GM12872 (cell line): ENCODE measurements around the gene PYDC2.
A peak's percentile ranks its signal among the peaks of the same experiment; 100 is the strongest.

ENCODE experiments used
- CTCF ChIP-seq: IDR thresholded peaks from 3 replicates; pipeline ENCODE4 v1.5.1; 2011; ENCODE audit warnings: low read depth, mild to moderate bottlenecking, low read length, moderate library complexity; ENCODE audit not compliant: insufficient read depth

PYDC2 gene

DNA sequence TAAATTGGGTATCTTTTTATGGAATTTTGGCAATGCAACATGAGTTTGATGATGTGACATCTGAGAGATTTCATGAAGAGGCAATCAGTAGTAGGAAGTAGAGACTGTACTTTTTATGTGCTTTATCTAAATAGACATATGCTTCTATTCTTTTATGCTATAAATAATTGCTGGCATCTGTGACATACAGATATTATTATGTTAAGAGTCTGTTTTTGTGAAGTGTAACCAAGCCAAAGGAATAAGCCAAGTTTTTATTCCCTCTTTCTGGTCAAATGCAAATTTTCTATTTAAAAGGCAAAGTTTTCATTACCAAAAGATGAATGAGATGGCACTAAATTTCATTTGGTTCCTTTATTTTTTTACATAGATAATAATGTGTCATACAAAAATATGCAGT is 32.4 kb downstream of the PYDC2 start:
- no peak for TF ChIP-seq CTCF

- TF ChIP-seq CTCF = no peak
These were observed 38.5 kb downstream of the PYDC2 start for GRCh38 chr3:191499307-191500080.

DNA sequence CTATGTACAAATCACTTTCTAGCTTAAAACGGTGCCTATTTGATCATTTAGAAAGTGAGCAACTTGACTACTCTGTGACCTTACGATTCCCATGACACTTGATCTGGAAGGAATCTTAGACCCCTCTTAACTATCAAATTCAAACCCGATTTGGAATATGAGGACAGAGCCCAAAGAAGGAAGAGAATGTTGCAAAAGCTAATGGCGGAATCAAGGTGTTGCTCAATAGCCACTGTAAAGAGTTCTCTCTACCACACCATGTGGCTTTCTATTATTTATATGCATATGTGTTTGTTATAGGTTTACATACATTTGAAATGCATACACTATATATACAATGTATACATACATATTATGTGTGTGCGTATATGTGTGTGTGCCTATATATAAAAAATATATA is 39.9 kb downstream of the PYDC2 start:
- no peak for TF ChIP-seq CTCF

GRCh38 chr3:191502583-191502982 is 41.6 kb downstream of the PYDC2 start:
- TF ChIP-seq CTCF = peak; percentile 41; the same call in 2 of the 3 replicates

- TF ChIP-seq CTCF = no peak
These were observed 48.1 kb downstream of the PYDC2 start for GRCh38 chr3:191509078-191509477.
